ENCODE results near the gene GPX7.

Gene GPX7

DNA sequence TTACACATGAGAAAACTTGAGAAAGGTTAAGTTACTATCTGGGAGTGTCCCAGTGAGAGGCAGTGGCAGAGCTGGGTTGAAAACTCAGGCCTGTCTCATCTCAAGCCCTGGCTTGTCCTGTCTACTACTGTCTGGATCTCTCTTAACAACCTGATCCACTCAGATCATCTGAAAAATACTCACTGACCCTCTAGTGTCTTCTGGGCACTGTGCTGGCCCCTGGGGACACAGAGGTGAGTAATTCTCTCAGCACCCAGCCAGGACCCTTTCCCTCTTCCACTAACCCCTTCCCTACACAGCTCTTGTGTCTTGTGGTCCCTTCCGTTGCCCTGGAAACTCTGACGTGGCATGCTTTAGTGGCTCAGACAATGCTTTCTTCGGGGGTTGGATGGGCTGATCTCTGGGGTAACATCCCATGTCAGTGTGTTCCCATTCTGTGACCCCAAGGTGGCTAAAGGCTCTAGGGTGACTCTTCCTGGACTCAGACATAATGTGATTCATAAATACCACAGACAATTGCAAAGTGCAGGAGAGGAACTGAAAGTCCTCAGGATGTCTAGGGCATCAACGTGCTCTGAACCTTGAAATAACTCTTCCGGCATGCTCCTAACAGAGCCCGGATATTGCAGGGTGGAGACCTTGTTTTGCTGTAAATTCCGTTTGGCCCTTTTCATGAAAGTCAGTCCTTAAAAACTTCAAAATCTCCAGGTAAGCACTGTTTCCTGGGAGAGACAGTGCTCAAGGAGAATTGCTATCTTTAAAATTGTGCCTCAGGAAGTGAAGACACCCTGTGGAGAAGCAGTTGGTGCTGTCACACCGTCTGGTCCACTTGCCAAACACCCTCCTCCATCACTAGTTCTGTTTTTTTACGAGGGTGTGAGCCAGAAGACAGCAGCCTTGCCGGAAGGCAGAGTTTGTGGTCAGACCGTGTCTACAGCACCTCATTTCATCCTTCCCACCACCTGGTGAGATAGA, 34.8 kb downstream of the GPX7 start:
- peak; percentile 95 for DNase-seq (ENCODE audit: low read depth in 1 of 2, low spot score in 1 of 2)
- no peak overlapping the region for H3K4me3 ChIP-seq (replicated peaks; ENCODE audit: insufficient read depth, low read length)
- peak overlapping the region; percentile 96 for H3K27ac ChIP-seq (replicated peaks)
- TF ChIP-seq, protein P1, sequence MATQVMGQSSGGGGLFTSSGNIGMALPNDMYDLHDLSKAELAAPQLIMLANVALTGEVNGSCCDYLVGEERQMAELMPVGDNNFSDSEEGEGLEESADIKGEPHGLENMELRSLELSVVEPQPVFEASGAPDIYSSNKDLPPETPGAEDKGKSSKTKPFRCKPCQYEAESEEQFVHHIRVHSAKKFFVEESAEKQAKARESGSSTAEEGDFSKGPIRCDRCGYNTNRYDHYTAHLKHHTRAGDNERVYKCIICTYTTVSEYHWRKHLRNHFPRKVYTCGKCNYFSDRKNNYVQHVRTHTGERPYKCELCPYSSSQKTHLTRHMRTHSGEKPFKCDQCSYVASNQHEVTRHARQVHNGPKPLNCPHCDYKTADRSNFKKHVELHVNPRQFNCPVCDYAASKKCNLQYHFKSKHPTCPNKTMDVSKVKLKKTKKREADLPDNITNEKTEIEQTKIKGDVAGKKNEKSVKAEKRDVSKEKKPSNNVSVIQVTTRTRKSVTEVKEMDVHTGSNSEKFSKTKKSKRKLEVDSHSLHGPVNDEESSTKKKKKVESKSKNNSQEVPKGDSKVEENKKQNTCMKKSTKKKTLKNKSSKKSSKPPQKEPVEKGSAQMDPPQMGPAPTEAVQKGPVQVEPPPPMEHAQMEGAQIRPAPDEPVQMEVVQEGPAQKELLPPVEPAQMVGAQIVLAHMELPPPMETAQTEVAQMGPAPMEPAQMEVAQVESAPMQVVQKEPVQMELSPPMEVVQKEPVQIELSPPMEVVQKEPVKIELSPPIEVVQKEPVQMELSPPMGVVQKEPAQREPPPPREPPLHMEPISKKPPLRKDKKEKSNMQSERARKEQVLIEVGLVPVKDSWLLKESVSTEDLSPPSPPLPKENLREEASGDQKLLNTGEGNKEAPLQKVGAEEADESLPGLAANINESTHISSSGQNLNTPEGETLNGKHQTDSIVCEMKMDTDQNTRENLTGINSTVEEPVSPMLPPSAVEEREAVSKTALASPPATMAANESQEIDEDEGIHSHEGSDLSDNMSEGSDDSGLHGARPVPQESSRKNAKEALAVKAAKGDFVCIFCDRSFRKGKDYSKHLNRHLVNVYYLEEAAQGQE (IDR thresholded peaks at IDR 0.05; ENCODE audit: insufficient replicate concordance, low read depth), result no peak
- TF ChIP-seq, protein P2, sequence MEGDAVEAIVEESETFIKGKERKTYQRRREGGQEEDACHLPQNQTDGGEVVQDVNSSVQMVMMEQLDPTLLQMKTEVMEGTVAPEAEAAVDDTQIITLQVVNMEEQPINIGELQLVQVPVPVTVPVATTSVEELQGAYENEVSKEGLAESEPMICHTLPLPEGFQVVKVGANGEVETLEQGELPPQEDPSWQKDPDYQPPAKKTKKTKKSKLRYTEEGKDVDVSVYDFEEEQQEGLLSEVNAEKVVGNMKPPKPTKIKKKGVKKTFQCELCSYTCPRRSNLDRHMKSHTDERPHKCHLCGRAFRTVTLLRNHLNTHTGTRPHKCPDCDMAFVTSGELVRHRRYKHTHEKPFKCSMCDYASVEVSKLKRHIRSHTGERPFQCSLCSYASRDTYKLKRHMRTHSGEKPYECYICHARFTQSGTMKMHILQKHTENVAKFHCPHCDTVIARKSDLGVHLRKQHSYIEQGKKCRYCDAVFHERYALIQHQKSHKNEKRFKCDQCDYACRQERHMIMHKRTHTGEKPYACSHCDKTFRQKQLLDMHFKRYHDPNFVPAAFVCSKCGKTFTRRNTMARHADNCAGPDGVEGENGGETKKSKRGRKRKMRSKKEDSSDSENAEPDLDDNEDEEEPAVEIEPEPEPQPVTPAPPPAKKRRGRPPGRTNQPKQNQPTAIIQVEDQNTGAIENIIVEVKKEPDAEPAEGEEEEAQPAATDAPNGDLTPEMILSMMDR (IDR thresholded peaks at IDR 0.05; ENCODE audit: insufficient read depth, low read length), result no peak
- TF ChIP-seq GABPA (IDR thresholded peaks at IDR 0.05; ENCODE audit: low read depth) (peak; percentile 61; the same call in 1 of the 2 replicates), POLR2AphosphoS5 (IDR thresholded peaks at IDR 0.05; ENCODE audit: low read depth) (peak; percentile 94), SPI1 (IDR thresholded peaks at IDR 0.05; ENCODE audit: borderline replicate concordance, low read depth) (peak; percentile 84)
- H3K27me3 ChIP-seq (ENCODE audit: insufficient read depth, poor library complexity, severe bottlenecking), result no peaks in the 10 kb centered on the region

DNA sequence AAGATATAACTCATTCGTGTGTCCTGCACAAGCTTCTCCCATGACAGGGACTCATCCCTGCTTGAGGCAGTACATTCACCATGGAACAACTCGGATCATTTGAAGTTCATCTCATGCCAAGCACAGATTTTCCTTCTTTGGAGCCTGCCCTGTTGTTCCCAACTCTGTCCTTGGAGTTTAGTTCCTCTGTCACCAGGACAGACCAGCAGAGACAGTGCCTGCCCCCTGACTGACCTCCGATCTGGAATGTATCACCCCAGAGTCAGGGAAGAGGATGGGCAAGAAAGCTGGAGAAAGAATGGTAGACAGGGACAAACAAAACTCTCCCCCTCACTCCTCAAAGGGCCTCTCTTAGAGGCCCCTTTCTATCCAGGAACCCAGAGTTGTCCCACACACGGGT, 35.8 kb downstream of the GPX7 start:
- peak overlapping the region; percentile 96 for H3K27ac ChIP-seq (replicated peaks)
- TF ChIP-seq, protein P1 (IDR thresholded peaks at IDR 0.05; ENCODE audit: insufficient replicate concordance, low read depth), result no peak
- no peak for TF ChIP-seq GABPA (IDR thresholded peaks at IDR 0.05; ENCODE audit: low read depth)
- no peak for TF ChIP-seq POLR2AphosphoS5 (IDR thresholded peaks at IDR 0.05; ENCODE audit: low read depth)
- no peak for TF ChIP-seq SPI1 (IDR thresholded peaks at IDR 0.05; ENCODE audit: borderline replicate concordance, low read depth)
- TF ChIP-seq, protein P2 (IDR thresholded peaks at IDR 0.05; ENCODE audit: insufficient read depth, low read length), result no peak
- H3K27me3 ChIP-seq (ENCODE audit: insufficient read depth, poor library complexity, severe bottlenecking), result no peaks in the 10 kb centered on the region
- no peak for DNase-seq (ENCODE audit: low read depth in 1 of 2, low spot score in 1 of 2)
- no peak overlapping the region for H3K4me3 ChIP-seq (replicated peaks; ENCODE audit: insufficient read depth, low read length)

DNA sequence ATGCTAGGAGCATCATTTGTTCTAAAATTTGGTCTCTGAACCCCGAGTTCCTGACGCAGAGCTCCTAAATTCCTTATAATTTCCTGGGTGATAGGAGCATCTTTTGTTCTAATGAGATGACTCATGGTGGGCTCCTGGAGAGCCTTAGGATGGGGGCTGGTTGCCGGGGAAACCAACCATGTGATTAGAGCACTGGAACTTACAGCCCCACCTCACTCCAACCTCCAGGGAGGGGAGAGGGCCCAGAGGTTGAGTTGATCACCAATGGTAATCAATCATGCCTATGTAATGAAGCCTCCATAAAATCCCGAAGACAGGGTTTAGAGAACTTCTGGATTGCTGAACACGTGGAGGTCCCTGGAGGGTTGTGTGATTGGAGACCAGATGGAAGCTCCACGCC, 38.5 kb downstream of the GPX7 start:
- no peaks in the 10 kb centered on the region for H3K27me3 ChIP-seq (ENCODE audit: insufficient read depth, poor library complexity, severe bottlenecking)
- no peak overlapping the region for H3K4me3 ChIP-seq (replicated peaks; ENCODE audit: insufficient read depth, low read length)
- H3K27ac ChIP-seq (replicated peaks), result peak overlapping the region; percentile 30
- TF ChIP-seq, protein P2 (IDR thresholded peaks at IDR 0.05; ENCODE audit: insufficient read depth, low read length), result no peak
- TF ChIP-seq POLR2AphosphoS5 (IDR thresholded peaks at IDR 0.05; ENCODE audit: low read depth), result no peak
- no peak for TF ChIP-seq SPI1 (IDR thresholded peaks at IDR 0.05; ENCODE audit: borderline replicate concordance, low read depth)
- no peak for TF ChIP-seq GABPA (IDR thresholded peaks at IDR 0.05; ENCODE audit: low read depth)
- TF ChIP-seq, protein P1 (IDR thresholded peaks at IDR 0.05; ENCODE audit: insufficient replicate concordance, low read depth), result no peak
- no peak for DNase-seq (ENCODE audit: low read depth in 1 of 2, low spot score in 1 of 2)

All from HL-60 (cell line).